RKO (cell line): ENCODE data around the gene METRN.
"Not testable (repeated sequence)": the region's sequence is repeated elsewhere in the genome, so short reads cannot be mapped to it uniquely, and the experiment has no call there.

Experiments
- DNase-seq: peaks from one replicate; pipeline ENCODE4 v3.0.0-alpha.2; 2016; ENCODE audit warnings: low spot score

The METRN gene

DNA sequence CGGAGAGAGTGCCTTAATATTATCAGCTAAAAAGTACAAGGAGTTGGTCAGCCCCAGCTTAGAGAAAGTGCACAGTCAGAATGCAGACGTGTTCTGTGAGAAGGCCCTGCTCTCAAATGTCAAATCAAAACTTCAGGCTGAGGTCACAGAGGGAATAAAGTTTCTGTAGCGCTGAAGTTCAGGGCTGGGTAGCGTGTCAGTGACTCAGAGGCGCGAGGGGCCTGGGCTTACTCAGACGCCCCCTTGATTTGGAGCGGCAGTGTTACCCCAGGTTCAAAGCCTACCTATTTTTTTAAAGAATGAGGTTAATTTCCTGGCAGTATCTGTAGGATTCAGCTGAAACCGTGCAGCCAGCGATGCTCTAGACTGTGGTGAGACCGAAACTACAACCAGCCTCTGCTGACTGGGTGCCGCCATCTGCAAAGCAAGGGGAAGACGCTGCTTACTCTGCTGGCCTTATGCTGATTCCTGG, 21.1 kb downstream of the METRN start:
- DNase-seq = no peak

DNA sequence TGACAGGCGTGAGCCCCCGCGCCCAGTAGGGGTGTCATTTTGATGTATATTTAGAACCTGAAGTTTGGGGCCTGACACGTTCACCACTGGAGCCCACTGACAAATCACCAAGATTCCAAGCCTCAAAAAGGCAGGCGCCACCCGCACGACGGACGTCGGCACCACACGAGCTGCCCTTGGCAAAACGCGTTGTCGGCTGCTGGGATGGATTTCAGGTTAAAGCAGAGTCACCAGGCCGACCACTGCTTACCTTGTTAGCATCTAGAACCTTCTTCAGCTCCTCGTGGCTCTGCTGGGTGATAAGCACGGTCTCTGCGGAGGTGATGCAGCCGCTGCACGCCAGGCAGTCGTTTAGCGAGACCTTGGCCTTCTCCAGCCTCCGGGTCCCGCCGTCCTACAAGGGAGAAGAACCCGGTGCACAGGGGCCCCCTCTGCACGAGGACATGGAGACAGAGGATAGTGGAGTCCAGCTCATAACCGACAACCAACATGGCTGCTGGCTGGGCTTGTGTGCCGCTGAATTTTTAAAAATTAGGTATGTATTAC, 22.1 kb downstream of the METRN start:
- no peak for DNase-seq

DNA sequence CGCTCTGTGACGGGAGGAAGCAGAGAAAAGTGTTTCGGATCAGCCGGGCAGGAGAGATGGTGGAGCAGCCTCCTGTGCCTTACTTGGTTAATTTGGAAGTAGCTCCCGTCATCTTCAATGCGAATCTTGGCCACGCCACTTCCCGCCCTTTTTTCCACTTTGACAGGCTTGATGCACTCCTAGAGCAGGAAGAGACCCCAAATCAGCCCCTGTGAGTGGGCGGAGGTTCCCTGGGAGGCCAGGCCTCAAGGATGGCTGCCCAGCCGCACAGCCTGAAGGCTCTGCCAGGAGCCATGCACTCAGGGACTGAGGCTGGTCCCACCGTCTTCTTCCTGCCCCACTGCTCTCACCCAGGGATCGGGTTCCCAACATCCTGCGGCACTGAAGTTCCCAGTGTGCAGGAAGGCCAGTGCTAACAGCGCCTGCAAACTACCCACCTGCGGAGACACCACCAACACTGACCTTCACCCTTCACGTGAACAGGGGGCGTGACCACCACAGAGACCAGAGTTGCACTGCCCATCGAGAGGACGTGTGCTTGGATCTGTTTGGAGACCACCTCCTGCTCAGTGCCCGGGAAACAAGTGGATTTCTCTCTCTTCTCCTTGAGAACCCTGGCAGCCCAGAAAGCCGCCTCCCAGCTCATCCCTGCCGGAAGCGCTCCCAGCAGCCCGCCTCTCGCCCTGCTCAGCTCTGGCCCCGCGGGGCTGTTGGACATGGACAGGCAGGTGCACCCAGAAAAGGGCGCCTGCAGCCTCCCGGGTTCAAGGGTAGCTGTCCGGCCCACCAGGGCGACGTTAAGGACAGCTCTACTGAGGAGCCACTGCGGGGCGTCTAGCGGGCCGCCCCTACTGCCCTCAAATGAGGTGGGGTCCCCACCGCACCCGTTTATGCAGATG, 24.9 kb downstream of the METRN start:
- DNase-seq = no peak

DNA sequence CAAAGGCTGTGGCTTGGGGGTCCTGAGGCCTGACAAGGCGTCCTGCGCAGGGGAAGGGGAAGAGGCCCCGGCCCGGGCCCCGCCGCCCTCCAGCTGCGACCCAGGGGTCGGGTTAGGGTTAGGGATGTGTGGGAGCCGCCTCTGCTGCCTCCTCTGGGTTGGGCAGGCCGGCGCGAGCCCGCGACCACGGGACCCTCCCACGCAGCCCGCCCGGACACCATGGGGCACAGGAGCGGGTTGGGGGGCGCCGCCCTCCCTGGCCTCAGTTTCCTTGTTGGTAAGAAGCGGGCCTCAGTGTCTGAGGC, 25.5 kb downstream of the METRN start:
- DNase-seq = no peak

DNA sequence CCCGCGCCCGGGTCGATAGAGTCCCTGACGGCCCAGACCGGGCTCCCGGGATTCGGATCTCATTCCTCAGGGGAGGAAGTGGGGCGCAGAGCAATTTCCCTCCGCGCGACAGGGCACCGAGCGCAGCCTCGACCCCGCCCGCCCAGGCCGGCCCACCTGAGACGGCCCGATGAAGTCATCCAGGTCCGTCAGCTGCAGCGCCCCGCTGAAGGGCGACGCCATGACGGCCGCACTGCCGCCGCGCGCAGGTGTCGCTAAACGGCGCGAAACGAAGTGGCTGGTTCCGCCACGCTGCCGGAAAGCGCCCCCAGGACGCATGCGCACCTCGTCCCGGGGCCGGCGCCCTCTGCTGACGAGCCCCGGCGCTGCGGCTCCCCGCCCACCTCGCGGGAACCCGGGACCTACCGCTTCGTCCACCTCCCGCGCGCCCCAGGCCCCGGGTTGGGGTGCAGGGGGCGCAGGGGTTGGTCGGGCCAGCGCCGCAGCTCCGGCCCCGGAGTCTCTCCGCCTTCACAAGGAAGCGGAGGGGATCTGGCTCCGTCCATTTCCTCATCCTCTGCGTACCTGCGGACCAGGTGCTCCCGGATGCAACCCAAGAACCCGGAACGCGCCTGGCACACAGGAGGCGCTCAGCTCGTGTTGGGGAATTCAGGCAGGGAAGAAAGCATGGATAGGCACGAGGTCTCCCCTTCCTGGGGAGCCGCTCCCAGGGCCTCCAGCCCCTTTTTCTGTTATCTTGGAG, 26.0 kb downstream of the METRN start, which contains the start of gene CIAO3:
CIAO3 (minus strand) TSS at position 234 of the 742 bp plus-strand sequence; CDS start at position 222, 12 bp downstream.
- DNase-seq = peak; percentile 92

DNA sequence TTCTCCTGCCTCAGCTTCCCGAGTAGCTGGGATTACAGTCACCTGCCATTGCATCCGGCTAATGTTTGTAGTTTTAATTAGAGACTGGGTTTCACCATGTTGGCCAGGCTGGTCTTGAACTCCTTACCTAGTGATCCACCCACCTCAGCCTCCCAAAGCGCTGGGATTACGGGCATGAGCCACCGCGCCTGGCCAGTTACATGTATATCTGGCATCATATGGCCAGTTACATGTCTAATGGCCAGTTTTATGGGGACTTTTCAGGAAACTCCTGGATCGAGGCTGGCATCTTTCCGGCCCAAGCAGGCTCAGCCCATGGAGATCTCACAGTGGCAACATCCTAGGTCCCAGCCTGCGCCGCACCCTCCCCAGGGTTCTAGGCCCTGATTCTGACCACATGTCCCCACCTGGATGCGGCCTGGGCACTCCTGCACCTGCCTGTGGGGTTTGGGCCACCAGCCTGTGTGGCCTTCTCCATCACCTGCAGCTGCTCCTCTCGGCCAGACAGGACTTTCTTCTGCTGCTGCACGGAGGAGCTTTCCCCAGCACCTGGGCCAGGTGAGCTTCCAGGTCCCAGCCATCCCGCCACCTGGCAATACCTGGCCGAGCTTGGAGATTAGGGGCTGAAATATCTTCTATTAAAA, 27.2 kb downstream of the METRN start:
- no peak for DNase-seq

DNA sequence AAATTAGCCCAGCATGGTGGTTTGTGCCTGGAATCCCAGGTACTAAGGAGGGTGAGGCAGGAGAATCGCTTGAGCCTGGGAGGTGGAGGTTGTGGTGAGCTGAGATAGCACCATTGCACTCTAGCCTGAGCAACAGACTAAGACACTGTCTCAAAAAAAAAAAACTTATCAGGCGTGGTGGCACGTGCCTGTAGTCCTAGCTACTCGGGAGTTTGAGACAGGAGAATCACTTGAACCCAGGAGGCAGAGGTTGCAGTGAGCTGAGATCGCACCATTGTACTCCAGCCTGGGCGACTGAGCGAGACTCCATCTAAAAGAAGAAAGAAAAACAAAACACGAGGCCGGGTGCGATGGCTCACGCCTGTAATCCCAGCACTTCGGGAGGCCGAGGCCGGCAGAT, 28.0 kb downstream of the METRN start:
- not testable (repeated sequence) for DNase-seq

DNA sequence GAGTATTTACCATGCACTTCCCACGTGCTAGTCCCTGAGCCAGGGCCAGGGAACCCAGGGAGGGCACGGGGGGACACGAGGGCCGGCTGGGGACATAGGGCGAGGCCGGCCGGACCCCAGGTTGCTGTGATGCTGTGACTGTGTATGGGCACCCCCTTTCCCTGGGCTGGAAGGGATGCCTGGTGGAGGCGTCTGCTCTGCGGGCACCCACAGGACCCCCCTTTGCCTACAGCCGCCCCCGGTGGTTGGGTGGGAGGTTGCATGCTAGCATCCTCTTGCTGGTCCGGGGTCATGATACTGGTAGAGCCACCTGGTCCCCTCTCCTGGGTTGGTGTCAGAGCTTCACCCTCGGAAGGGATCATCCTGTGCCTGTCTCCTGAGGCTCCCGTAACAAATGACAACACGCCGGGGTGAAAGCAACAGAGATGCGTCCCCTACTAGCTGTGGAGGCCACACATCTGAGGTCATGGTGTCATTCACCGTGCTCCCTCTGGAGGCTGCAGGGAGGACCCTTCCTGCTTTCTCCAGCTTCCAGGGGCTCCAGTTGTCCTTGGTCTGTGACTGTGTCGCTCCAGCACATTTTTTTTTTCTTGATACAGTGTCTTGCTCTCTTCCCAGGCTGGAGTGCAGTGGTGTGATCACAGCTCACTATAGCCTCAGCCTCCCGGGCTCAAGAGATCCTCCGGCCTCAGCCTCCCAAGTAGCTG, 29.0 kb downstream of the METRN start:
- DNase-seq = no peak

DNA sequence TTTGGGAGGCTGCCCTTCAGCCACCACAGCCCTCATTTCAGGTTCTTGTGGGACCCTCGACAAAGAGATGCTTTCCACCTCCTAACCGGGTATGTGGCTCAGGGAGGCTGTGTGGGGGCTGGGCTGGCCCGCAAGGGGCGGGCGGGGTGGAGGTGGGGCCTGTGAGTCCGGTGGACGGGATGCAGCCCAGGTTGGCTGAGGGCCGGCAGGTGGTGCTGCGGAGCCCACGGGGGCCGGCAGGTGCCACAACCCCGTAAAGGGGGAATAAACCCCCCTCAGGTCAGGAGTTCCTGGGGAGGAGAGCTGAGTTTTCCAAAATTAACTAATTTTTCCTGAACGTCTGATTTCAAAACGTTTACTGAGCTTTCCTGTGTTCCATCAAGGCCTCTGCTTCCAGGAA, 30.8 kb downstream of the METRN start:
- no peak for DNase-seq

DNA sequence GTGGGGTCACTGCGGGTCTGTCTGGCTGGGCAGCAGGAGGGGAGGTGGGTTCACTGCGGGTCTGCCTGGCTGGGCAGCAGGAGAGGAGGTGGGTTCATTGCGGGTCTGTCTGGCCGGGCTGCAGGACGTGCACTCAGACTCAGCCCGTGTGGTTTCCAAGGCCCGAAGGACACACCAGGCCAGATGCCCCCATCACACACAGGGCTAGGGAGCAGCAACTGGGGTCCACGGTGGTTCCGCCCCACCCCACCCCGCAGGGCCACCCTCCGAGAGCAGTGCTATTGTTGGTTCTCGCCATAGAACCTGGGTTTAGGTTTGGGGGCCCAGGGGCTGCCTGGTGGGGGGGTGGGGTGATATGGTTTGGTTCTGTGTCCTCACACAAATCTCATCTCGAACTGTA, 31.7 kb downstream of the METRN start:
- no peak for DNase-seq

DNA sequence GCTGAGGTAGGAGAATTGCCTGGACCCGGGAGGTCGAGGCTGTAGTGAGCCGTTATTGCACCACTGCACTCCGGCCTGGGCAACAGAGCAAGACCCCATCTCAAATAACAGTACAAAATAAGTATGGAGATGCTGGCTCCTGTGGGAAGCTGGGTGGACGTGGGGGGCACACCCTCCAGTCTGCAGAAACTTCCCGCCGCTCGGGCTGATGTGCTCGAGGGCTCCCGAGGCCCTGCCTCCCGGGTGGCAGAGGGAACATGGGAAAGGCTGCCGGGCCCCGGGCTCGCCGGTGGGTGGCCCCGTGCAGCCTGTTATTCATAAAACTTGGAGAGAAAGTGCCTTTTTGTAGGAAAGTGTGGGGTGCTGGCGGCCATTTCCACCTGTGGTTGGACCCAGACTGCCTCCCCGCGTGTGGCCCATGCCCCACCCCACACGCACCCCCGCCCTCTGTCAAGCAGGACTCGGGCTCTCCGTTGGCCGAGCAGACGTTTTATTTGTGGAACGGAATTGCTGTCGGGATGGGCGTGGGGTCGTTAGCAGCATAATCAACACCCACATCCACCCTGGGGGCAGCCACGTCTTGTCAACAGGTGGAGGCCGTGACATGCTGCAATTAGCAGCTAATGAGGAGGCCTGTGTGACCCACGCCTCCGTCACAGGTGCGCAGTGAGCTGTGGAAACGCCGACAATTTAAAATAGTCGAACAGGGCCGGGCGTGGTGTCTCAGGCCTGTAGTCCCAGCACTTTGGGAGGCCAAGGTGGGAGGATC, 33.2 kb downstream of the METRN start:
- DNase-seq = no peak

DNA sequence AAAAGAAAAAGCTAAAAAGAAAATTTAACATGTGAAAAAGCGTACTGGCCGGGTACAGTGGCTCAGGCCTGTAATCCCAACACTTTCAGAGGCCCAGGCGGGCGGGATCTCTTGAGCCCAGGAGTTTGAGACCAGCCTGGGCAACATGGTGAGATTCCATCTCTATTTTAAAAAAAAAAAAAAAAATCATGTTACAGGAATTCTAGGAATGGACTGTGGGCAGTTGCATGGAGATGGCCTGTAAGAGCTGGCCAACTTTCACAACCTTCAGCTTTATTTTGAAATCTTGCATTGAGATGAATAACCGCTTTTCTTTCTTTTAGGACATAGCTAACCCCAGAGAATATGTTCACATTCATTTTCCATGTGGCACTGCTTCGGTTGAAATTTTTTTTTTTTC, 34.1 kb downstream of the METRN start:
- DNase-seq = no peak

DNA sequence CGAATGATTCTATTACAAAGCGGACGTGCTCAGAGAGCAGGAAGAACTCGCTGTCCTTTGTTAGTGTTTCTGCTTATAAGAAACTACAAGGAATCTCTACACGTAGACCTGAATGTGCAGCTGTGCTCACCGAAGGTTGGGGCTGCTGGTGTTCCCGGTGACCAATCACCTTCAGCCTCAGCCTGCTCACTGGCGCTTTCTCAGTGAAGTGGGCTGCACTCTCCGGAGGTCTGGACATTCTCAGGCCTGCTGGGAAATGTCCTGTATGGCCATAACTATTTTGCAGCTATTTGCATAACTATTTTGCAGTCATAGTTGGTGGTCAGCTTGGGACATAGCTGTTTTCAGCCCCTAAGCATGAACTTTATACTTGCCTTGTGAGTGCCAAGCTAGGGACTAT, 35.6 kb downstream of the METRN start:
- DNase-seq = no peak

DNA sequence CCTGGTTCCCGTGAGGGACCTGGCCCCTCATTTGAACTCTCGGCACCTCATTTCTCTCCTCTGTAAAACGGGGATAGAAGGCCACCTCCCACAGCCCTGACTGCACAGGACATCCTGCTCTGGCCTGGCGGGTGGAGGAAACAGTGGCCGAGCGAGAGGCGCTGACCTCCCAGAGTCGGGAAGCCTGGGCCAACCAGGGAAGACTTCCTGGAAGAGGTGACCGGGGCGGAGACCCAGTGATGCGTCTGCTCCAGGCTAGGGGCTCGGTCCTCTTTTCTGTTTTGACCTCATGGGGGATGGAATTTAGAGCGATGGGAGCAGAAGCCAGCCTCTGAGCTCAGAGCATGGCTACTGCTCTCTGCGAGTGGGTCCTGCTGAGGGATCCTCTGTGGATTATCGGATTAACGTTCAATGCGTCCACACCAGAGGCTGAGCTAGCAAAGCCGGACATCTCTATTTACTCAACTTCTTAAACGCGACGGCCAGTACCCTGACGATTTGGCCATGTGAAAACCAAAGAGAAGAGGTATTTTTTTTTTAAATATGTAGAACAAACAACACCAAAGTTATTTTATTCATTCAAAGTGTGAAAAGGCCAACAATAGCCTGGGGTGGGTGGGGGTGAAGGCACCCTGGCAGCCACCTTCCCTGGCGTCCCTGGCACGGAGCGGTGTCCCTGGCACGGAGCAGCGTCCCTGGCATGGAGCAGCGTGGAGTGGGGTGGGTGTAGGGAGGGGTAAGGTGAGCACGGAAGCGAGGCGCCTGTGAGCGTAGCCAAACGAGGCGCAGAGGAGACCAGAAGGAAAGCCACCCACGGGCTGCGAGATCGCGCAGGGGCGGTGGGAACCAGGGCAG, 36.5 kb downstream of the METRN start:
- DNase-seq = no peak

DNA sequence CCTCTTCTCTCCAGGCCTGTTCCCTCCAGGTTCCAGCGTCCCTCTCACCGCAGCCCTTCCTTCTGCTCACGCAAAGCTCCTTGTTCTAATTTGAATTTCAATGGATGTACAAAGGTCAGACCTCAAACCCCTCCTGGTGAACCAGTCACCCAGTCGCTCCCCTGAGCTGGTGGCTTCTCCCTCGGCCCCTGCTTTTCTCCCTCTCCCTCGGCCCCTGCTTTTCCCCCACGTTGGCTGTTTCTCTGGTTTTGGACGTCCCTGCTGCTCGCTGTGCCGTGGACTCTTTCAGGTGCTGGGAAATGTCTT, 37.0 kb downstream of the METRN start:
- DNase-seq = no peak

DNA sequence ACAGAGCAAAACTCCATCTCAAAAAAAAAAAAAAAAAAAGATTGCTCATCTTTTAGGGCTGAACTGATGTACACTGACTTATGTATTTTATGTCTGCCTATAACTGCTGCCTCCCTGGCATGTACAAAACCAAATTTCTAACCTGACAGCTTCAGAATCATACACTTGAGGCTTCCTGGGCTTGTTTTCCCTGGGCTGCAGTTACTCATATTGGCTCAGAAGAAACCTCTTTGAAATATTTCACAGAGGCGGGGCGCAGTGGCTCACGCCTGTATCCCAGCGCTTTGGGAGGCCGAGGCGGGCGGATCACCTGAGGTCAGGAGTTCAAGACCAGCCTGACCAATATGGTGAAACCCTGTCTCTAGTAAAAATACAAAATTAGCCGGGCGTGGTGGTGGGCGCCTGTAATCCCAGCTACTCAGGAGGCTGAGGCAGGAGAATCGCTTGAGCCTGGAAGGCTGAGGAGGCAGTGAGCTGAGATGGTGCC, 39.2 kb downstream of the METRN start:
- not testable (repeated sequence) for DNase-seq

DNA sequence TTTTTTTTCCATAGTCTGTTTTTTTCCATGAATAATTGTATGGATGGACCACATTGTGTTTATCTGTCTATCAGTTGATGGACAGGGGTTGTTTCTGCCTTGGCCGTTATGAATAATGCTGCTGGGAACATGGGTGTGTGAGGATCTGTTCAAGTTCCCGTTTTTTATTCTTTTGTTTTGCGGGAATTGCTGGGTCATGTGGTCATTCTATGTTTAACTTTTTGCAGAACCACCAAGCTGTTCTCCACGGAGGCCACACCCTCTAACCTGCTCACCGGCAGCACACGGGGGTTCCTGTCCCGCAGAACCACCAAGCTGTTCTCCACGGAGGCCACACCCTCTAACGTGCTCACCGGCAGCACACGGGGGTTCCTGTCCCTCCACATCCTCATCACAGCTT, 39.7 kb downstream of the METRN start:
- no peak for DNase-seq

DNA sequence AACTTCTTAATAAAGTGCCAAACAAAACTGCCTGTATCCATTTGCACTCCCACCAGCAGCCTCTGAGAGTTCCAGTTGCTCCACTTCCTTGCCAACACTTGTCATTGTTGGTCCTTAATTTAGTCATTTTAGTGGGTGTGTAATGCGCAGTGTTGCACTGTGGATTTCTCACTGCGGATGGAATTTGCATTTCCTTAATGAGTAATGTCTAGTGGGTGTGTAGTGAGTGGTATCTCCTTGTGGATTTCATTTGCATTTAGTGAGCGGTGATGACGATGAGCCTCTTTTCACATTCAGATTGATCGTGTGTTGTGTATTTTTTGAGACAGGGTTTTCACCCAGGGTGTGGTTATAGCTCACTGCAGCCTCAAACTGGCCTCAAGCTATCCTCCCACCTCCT, 41.5 kb downstream of the METRN start:
- no peak for DNase-seq

DNA sequence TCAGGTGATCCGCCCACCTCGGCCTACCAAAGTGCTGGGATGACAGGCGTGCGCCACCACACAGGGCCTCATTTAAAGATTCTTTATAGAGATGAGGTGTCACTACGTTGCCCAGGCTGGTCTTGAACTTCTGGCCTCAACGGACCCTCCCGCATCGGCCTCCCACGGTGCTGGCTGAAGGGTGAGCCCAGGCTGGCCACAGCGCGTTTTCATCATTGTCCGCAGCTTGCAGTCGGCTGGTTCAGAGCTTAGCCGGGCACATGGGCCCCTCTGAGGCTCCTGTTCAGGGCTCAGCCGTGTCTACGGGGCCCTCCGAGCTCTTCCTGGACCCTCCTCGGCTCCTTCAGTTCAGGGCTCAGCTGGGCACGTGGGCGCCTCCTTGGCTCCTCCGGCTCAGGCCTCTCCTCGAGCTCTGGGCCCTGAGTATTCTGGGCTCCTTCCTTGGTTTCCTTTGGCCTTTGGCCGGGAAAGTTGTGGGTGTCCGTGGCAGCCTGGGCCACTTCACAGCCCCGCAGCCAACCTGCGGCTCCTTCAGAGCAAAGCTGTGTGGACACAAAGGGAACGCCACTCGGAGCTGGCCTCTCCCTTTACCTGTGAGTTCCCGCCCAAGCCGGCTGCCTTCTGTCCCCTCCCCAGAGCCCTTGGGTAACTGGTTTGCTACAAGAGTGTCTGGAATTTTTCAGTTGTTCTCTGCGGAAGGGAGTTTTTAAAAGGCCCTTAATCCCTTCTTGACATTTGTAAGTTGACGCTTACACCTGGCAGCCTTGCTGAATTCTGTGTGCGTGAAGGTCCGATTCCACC, 44.4 kb downstream of the METRN start:
- no peak for DNase-seq
